Transverse colon (tissue), 4 donors: ENCODE data around the gene DSCAM. TPM values are rescaled to one million over a fixed set of nuclear protein-coding genes. Genes with fewer than 3 reads are reported as not detected.

Experiments used
- DNase-seq: peaks from one replicate; pipeline ENCODE4 v3.0.0-alpha.2; 2019
- H3K27ac ChIP-seq, 4 donors: fragments of 200-600 bp; sonication (generic); 2 replicates each; pipeline ENCODE4 v1.5.1; 2016 to 2018; ENCODE audit warnings: inconsistent platforms in 4 of 4
- H3K27me3 ChIP-seq: fragments of 200-600 bp; sonication (generic); 2 replicates; pipeline ENCODE4 v1.5.1; 2017; ENCODE audit warnings: inconsistent platforms
- H3K36me3 ChIP-seq, 4 donors: fragments of 200-600 bp; sonication (generic); 2 replicates each; pipeline ENCODE4 v1.5.1; 2017 to 2019; ENCODE audit warnings: inconsistent platforms in 4 of 4
- H3K4me1 ChIP-seq, 4 donors: fragments of 200-600 bp; sonication (generic); 2 replicates each; pipeline ENCODE4 v1.5.1; 2017 to 2020; ENCODE audit warnings: inconsistent platforms in 4 of 4
- H3K4me3 ChIP-seq, 4 donors: fragments of 200-600 bp; sonication (generic); 1 replicate in 1 of 4; 2 replicates in 3 of 4; pipeline versions ENCODE4 v1.5.1 to v1.6.1; 2017 to 2019; ENCODE audit warnings: inconsistent platforms in 4 of 4
- H3K9me3 ChIP-seq, 2 donors: fragments of 200-600 bp; sonication (generic); 2 replicates each; pipeline ENCODE4 v1.5.1; 2017 to 2019; ENCODE audit warnings: inconsistent platforms in 2 of 2
- CTCF ChIP-seq, 5 experiments: fragments of 200-600 bp in 3 of 5; fragments of 450-650 bp in 2 of 5; sonication (generic) in 3 of 5; IDR thresholded peaks; 1 replicate in 2 of 5; 2 replicates in 3 of 5; pipeline ENCODE4 v1.5.1; 2016 to 2017; ENCODE audit warnings: antibody characterized with exemption in 5 of 5, inconsistent platforms in 3 of 5, mild to moderate bottlenecking in 2 of 5, moderate library complexity in 1 of 5
- EP300 ChIP-seq: sonication (generic); formaldehyde crosslinking; IDR thresholded peaks from one replicate; pipeline ENCODE4 v1.6.1; 2017; ENCODE audit warnings: antibody characterized with exemption, low read depth
- POLR2A ChIP-seq: fragments of 450-650 bp; IDR thresholded peaks from one replicate; pipeline ENCODE4 v1.6.1; 2016; ENCODE audit warnings: antibody characterized with exemption, mild to moderate bottlenecking, moderate library complexity
- POLR2AphosphoS5 ChIP-seq, 3 donors: sonication (generic); formaldehyde crosslinking; IDR thresholded peaks; one replicate each; pipeline ENCODE4 v1.6.1; 2016; ENCODE audit warnings: antibody characterized with exemption in 3 of 3
- WGBS, 2 donors: methylation state at CpG; one replicate each; pipeline ENCODE4 v1.1.5; 2018; ENCODE audit warnings: low coverage in 1 of 2; 5-methylcytosine and 5-hydroxymethylcytosine counted together
- in situ Hi-C, 4 donors: fragments of 200-750 bp; cut with MboI; loops; one replicate each; pipeline versions ENCODE4 v1.15.0 to v1.15.1; 2017; ENCODE audit warnings: low sequenced_read_pairs in 3 of 4, low pct_ligation_motif_present in 1 of 4, low pct_unique_long_range_greater_than_20kb in 1 of 4
- intact Hi-C: fragments of 100-400 bp; cut with DNase I; formaldehyde crosslinking; loops from one replicate; pipeline ENCODE4 v1.15.1; 2023; ENCODE audit warnings: low total_unique reads
- total RNA-seq, 4 donors: library from RNA; depleted of rRNA; stranded (reverse); fragments of >200 nt; gene quantifications; one replicate each; pipeline ENCODE4 v1.1.0, GENCODE V29; 2016

The DSCAM gene
- total RNA-seq, 4 donors from 2014 or later: 0.16 TPM; not detected in 3

GRCh38 chr21:40379881-40380810 lies 466.8 kb downstream of the DSCAM start:
- in situ Hi-C loops: loop anchor here in 1 of 4 donors (25.0 kb wide), 1 partner anchor 243 kb away; no protein-coding TSS in a partner anchor
- Histone ChIP-seq H3K4me3 (no peak overlapping the region), H3K27me3 (no peaks in the 10 kb centered on the region), H3K36me3 (no peaks in the 10 kb centered on the region), H3K27ac (no peak overlapping the region), H3K9me3 (no peaks in the 10 kb centered on the region), H3K4me1 (no peaks in the 10 kb centered on the region)
- intact Hi-C loops: loop anchor here (10.0 kb wide), 1 partner anchor 225 kb away; no protein-coding TSS in a partner anchor
- TF ChIP-seq EP300: no peak
- TF ChIP-seq POLR2AphosphoS5 (IDR thresholded peaks at IDR 0.05): no peak
- no peak for TF ChIP-seq CTCF (IDR thresholded peaks at IDR 0.05)
- TF ChIP-seq POLR2A: no peak
- WGBS, 2 donors: 71 to 75% methylated on average over 9 to 11 of the region's 11 CpGs
- no peak for DNase-seq

GRCh38 chr21:40377135-40377534 lies 469.8 kb downstream of the DSCAM start:
- no peak for TF ChIP-seq CTCF (IDR thresholded peaks at IDR 0.05)
- TF ChIP-seq POLR2AphosphoS5 (IDR thresholded peaks at IDR 0.05): no peak
- TF ChIP-seq EP300: no peak
- no peak for TF ChIP-seq POLR2A
- no peaks in the 10 kb centered on the region for H3K36me3 ChIP-seq
- H3K9me3 ChIP-seq: no peaks in the 10 kb centered on the region
- intact Hi-C loops: loop anchor here (10.0 kb wide), 1 partner anchor 222 kb away; no protein-coding TSS in a partner anchor
- no peaks in the 10 kb centered on the region for H3K4me1 ChIP-seq
- DNase-seq: no peak
- no peak overlapping the region for H3K4me3 ChIP-seq
- 86 to 96% methylated on average over 1 to 5 of the region's 5 CpGs for WGBS, 2 donors
- no peaks in the 10 kb centered on the region for H3K27me3 ChIP-seq
- H3K27ac ChIP-seq: no peak overlapping the region
- in situ Hi-C loops: loop anchor here in 1 of 4 donors (25.0 kb wide), 1 partner anchor 240 kb away; no protein-coding TSS in a partner anchor

- 29 to 40% methylated on average over 1 to 2 of the region's 2 CpGs for WGBS, 2 donors
- DNase-seq: no peak
- H3K27ac ChIP-seq: no peak overlapping the region
- no peak overlapping the region for H3K4me3 ChIP-seq
- intact Hi-C loops: loop anchor here (10.0 kb wide), 1 partner anchor 219 kb away; no protein-coding TSS in a partner anchor
- no peaks in the 10 kb centered on the region for H3K9me3 ChIP-seq
- H3K36me3 ChIP-seq: no peaks in the 10 kb centered on the region
- no peaks in the 10 kb centered on the region for H3K27me3 ChIP-seq
- in situ Hi-C loops: no loop called here
- no peaks in the 10 kb centered on the region for H3K4me1 ChIP-seq
- no peak for TF ChIP-seq EP300
- no peak for TF ChIP-seq CTCF (IDR thresholded peaks at IDR 0.05)
- TF ChIP-seq POLR2A: no peak
- no peak for TF ChIP-seq POLR2AphosphoS5 (IDR thresholded peaks at IDR 0.05)
Measured at GRCh38 chr21:40373761-40374160, 473.2 kb downstream of the DSCAM start.

GRCh38 chr21:40372506-40372905 lies 474.5 kb downstream of the DSCAM start:
- intact Hi-C loops: loop anchor here (10.0 kb wide), 1 partner anchor 218 kb away; no protein-coding TSS in a partner anchor
- no peaks in the 10 kb centered on the region for H3K27me3 ChIP-seq
- H3K9me3 ChIP-seq: no peaks in the 10 kb centered on the region
- H3K4me1 ChIP-seq: no peaks in the 10 kb centered on the region
- no peak overlapping the region for H3K27ac ChIP-seq
- no peak for TF ChIP-seq CTCF (IDR thresholded peaks at IDR 0.05)
- no peaks in the 10 kb centered on the region for H3K36me3 ChIP-seq
- H3K4me3 ChIP-seq: no peak overlapping the region
- in situ Hi-C loops: no loop called here
- WGBS, 2 donors: 61 to 69% methylated on average over 2 of the region's 2 CpGs
- DNase-seq: no peak
